Daoy (cell line): Measurements from ENCODE around the gene ZBTB18. TPM values are rescaled to one million over a fixed set of nuclear protein-coding genes. Genes with fewer than 3 reads are reported as not detected.
A peak's percentile ranks its signal among the peaks of the same experiment; 100 is the strongest.

Experiments
- DNase-seq: peaks from one replicate; pipeline ENCODE4 v3.0.0-alpha.2; 2015; ENCODE audit warnings: low read depth
- total RNA-seq: library from RNA; depleted of rRNA; stranded (reverse); fragments of >200 nt; shearing (Covaris generic); gene quantifications from 2 replicates; pipeline ENCODE4 v1.2.3, GENCODE V29; 2014

Gene ZBTB18
- total RNA-seq, 1 experiment from 2014 or later: 11.9 TPM

- no peak for DNase-seq
Measured at GRCh38 chr1:244062156-244062725, 11.2 kb downstream of the ZBTB18 start.

- DNase-seq: no peak
Measured at GRCh38 chr1:244063498-244063897, 12.4 kb downstream of the ZBTB18 start.

- DNase-seq: no peak
Measured at GRCh38 chr1:244064621-244065020, 13.5 kb downstream of the ZBTB18 start.

GRCh38 chr1:244065063-244065793, 14.1 kb downstream of the ZBTB18 start:
- no peak for DNase-seq

GRCh38 chr1:244065960-244066388, 14.9 kb downstream of the ZBTB18 start:
- no peak for DNase-seq

- no peak for DNase-seq
Measured at GRCh38 chr1:244066954-244067716, 16.1 kb downstream of the ZBTB18 start.

- peak; percentile 26 for DNase-seq
Measured at GRCh38 chr1:244067893-244068292, 16.8 kb downstream of the ZBTB18 start.

GRCh38 chr1:244068567-244068966, 17.5 kb downstream of the ZBTB18 start:
- no peak for DNase-seq

GRCh38 chr1:244069326-244069898, 18.3 kb downstream of the ZBTB18 start:
- DNase-seq: no peak

GRCh38 chr1:244074559-244075171, 23.6 kb downstream of the ZBTB18 start:
- DNase-seq: no peak

GRCh38 chr1:244075247-244075722, 24.2 kb downstream of the ZBTB18 start:
- no peak for DNase-seq

GRCh38 chr1:244076740-244077139, 25.7 kb downstream of the ZBTB18 start:
- no peak for DNase-seq

- DNase-seq: no peak
Measured at GRCh38 chr1:244077473-244078220, 26.6 kb downstream of the ZBTB18 start.

GRCh38 chr1:244080343-244080929, 29.4 kb downstream of the ZBTB18 start:
- no peak for DNase-seq

GRCh38 chr1:244082969-244083368, 31.9 kb downstream of the ZBTB18 start:
- DNase-seq: no peak

- no peak for DNase-seq
Measured at GRCh38 chr1:244083383-244083943, 32.4 kb downstream of the ZBTB18 start.

- DNase-seq: no peak
Measured at GRCh38 chr1:244084763-244085162, 33.7 kb downstream of the ZBTB18 start.

GRCh38 chr1:244085891-244086290, 34.8 kb downstream of the ZBTB18 start:
- no peak for DNase-seq

- DNase-seq: no peak
Measured at GRCh38 chr1:244087021-244087560, 36.0 kb downstream of the ZBTB18 start.

GRCh38 chr1:244087611-244088010, 36.5 kb downstream of the ZBTB18 start:
- no peak for DNase-seq
